Neural progenitor cell (in vitro differentiated cells): Measurements from ENCODE around the gene DNAH14. TPM values are rescaled to one million over a fixed set of nuclear protein-coding genes. Genes with fewer than 3 reads are reported as not detected.
"Not testable (repeated sequence)": the region's sequence is repeated elsewhere in the genome, so short reads cannot be mapped to it uniquely, and the experiment has no call there.

ENCODE experiments used
- DNase-seq: peaks from one replicate; pipeline ENCODE4 v3.0.0-alpha.2; 2016; ENCODE audit warnings: low spot score
- H2AFZ ChIP-seq: fragments of 200-600 bp; sonication (generic); replicated peaks from 2 replicates; pipeline ENCODE4 v1.6.1; 2016; ENCODE audit warnings: antibody characterized with exemption
- H3F3A ChIP-seq: fragments of 200-600 bp; sonication (generic); 2 replicates; pipeline ENCODE4 v1.6.1; 2016; ENCODE audit warnings: antibody characterized with exemption, low read depth
- H3K27ac ChIP-seq: fragments of 200-600 bp; sonication (generic); 2 replicates; pipeline ENCODE4 v1.5.1; 2016; ENCODE audit warnings: mild to moderate bottlenecking
- H3K27me3 ChIP-seq: fragments of 200-600 bp; sonication (generic); 2 replicates; pipeline ENCODE4 v1.6.1; 2016; ENCODE audit warnings: mild to moderate bottlenecking, moderate library complexity
- H3K36me3 ChIP-seq: fragments of 200-600 bp; sonication (generic); 2 replicates; pipeline ENCODE4 v1.5.1; 2016
- H3K4me1 ChIP-seq: fragments of 200-600 bp; sonication (generic); 2 replicates; pipeline ENCODE4 v1.6.1; 2016; ENCODE audit warnings: mixed run types
- H3K4me2 ChIP-seq: fragments of 200-600 bp; sonication (generic); 2 replicates; pipeline ENCODE4 v1.6.1; 2016
- H3K4me3 ChIP-seq: fragments of 200-600 bp; sonication (generic); 2 replicates; pipeline ENCODE4 v1.5.1; 2016
- H3K79me2 ChIP-seq: fragments of 200-600 bp; sonication (generic); 2 replicates; pipeline ENCODE4 v1.6.1; 2016; ENCODE audit warnings: low read depth
- H3K9ac ChIP-seq: fragments of 200-600 bp; sonication (generic); 2 replicates; pipeline ENCODE4 v1.6.1; 2016
- H3K9me3 ChIP-seq: fragments of 200-600 bp; sonication (generic); 2 replicates; pipeline ENCODE4 v1.5.1; 2016; ENCODE audit warnings: low read depth
- H4K20me1 ChIP-seq: fragments of 200-600 bp; sonication (generic); 2 replicates; pipeline ENCODE4 v1.6.1; 2016; ENCODE audit warnings: low read depth
- H3K27ac Mint-ChIP-seq: 3 replicates; pipeline ENCODE4 v1.8.0; 2021; ENCODE audit warnings: mixed read lengths
- H3K27me3 Mint-ChIP-seq: 2 replicates; pipeline ENCODE4 v1.8.0; 2022; ENCODE audit warnings: low read depth, mild to moderate bottlenecking, inconsistent platforms, moderate library complexity, mixed read lengths; ENCODE audit not compliant: insufficient read depth
- H3K36me3 Mint-ChIP-seq: 3 replicates; pipeline ENCODE4 v1.8.0; 2021; ENCODE audit warnings: mixed read lengths
- H3K4me1 Mint-ChIP-seq: 3 replicates; pipeline ENCODE4 v1.8.0; 2021; ENCODE audit warnings: mixed read lengths
- H3K4me3 Mint-ChIP-seq: 3 replicates; pipeline ENCODE4 v1.8.0; 2021; ENCODE audit warnings: mild to moderate bottlenecking, moderate library complexity, mixed read lengths
- H3K9me3 Mint-ChIP-seq: 3 replicates; pipeline ENCODE4 v1.8.0; 2020; ENCODE audit warnings: mixed read lengths
- CTCF ChIP-seq: fragments of 200-600 bp; sonication (generic); IDR thresholded peaks from 2 replicates; pipeline ENCODE4 v1.5.1; 2017; ENCODE audit warnings: antibody characterized with exemption, mild to moderate bottlenecking
- EZH2 ChIP-seq: fragments of 200-600 bp; sonication (generic); IDR thresholded peaks from 2 replicates; pipeline ENCODE4 v1.6.1; 2017; ENCODE audit warnings: antibody characterized with exemption, mild to moderate bottlenecking, moderate library complexity
- EZH2phosphoT487 ChIP-seq: fragments of 200-600 bp; sonication (generic); IDR thresholded peaks from 2 replicates; pipeline ENCODE4 v1.6.1; 2017; ENCODE audit warnings: antibody characterized with exemption
- total RNA-seq: library from RNA; depleted of rRNA; stranded (reverse); fragments of >200 nt; gene quantifications from 2 replicates; pipeline ENCODE4 v1.2.3, GENCODE V29; 2015; ENCODE audit warnings: low replicate concordance

DNAH14 gene
- total RNA-seq, 1 donor from 2014 or later = 118 TPM

- H2AFZ ChIP-seq = no peak overlapping the region
- Mint-ChIP-seq H3K4me1 (no peaks in the 10 kb centered on the region), H3K9me3 (peaks cover 28% of the 10 kb centered on the region), H3K27ac (no peak overlapping the region), H3K36me3 (peaks cover 20% of the 10 kb centered on the region), H3K27me3 (peaks cover 4% of the 10 kb centered on the region), H3K4me3 (no peak overlapping the region)
- no peaks in the 10 kb centered on the region for H3K4me1 ChIP-seq
- H3K9ac ChIP-seq = no peak overlapping the region
- H3K27me3 ChIP-seq = peaks cover 4% of the 10 kb centered on the region
- H3K4me2 ChIP-seq = no peak overlapping the region
- TF ChIP-seq EZH2phosphoT487 (no peak), EZH2 (no peak), CTCF (no peak)
- H3K79me2 ChIP-seq = no peaks in the 10 kb centered on the region
- DNase-seq = no peak
- no peak overlapping the region for H3K27ac ChIP-seq
- H3K9me3 ChIP-seq = no peaks in the 10 kb centered on the region
- no peaks in the 10 kb centered on the region for H3F3A ChIP-seq
- H3K4me3 ChIP-seq = no peak overlapping the region
- H3K36me3 ChIP-seq = no peaks in the 10 kb centered on the region
- no peaks in the 10 kb centered on the region for H4K20me1 ChIP-seq
These were observed 50.7 kb downstream of the DNAH14 start for GRCh38 chr1:224980181-224980580.

GRCh38 chr1:224981922-224982354 lies 52.5 kb downstream of the DNAH14 start:
- not testable (repeated sequence) for H3K27me3 Mint-ChIP-seq, H3K27me3 ChIP-seq, H3K9ac ChIP-seq, H3K4me1 ChIP-seq, H4K20me1 ChIP-seq, H3K27ac Mint-ChIP-seq, H3K4me3 Mint-ChIP-seq, H3K4me3 ChIP-seq, H3K27ac ChIP-seq, H3K9me3 ChIP-seq, H3K4me2 ChIP-seq, H3K4me1 Mint-ChIP-seq, H3K36me3 ChIP-seq, H3F3A ChIP-seq, H2AFZ ChIP-seq, H3K79me2 ChIP-seq, DNase-seq
- Mint-ChIP-seq H3K9me3 (peaks cover 26% of the 10 kb centered on the region), H3K36me3 (peaks cover 17% of the 10 kb centered on the region)

GRCh38 chr1:224988042-224988441 lies 58.6 kb downstream of the DNAH14 start:
- Histone ChIP-seq H3K4me2 (no peak overlapping the region), H3K4me3 (no peak overlapping the region), H3K79me2 (no peaks in the 10 kb centered on the region), H3K4me1 (no peaks in the 10 kb centered on the region), H3K27me3 (no peaks in the 10 kb centered on the region), H4K20me1 (no peaks in the 10 kb centered on the region), H2AFZ (no peak overlapping the region), H3K9ac (no peak overlapping the region), H3K36me3 (no peaks in the 10 kb centered on the region), H3K27ac (no peak overlapping the region), H3K9me3 (no peaks in the 10 kb centered on the region), H3F3A (no peaks in the 10 kb centered on the region)
- peaks cover 18% of the 10 kb centered on the region for H3K9me3 Mint-ChIP-seq
- H3K27me3 Mint-ChIP-seq = no peaks in the 10 kb centered on the region
- DNase-seq = no peak
- TF ChIP-seq EZH2phosphoT487 = no peak
- no peak for TF ChIP-seq EZH2
- no peak overlapping the region for H3K4me3 Mint-ChIP-seq
- no peak overlapping the region for H3K27ac Mint-ChIP-seq
- peaks cover 9% of the 10 kb centered on the region for H3K36me3 Mint-ChIP-seq
- no peaks in the 10 kb centered on the region for H3K4me1 Mint-ChIP-seq

GRCh38 chr1:224989615-224990014 lies 60.1 kb downstream of the DNAH14 start:
- Histone ChIP-seq H3K4me1 (no peaks in the 10 kb centered on the region), H3K9me3 (no peaks in the 10 kb centered on the region), H3K4me3 (no peak overlapping the region), H3K79me2 (no peaks in the 10 kb centered on the region), H3F3A (no peaks in the 10 kb centered on the region), H4K20me1 (no peaks in the 10 kb centered on the region), H3K27ac (no peak overlapping the region), H3K9ac (no peak overlapping the region), H3K36me3 (no peaks in the 10 kb centered on the region), H2AFZ (no peak overlapping the region), H3K4me2 (no peak overlapping the region), H3K27me3 (no peaks in the 10 kb centered on the region)
- no peak overlapping the region for H3K4me3 Mint-ChIP-seq
- H3K27ac Mint-ChIP-seq = no peak overlapping the region
- peaks cover 10% of the 10 kb centered on the region for H3K9me3 Mint-ChIP-seq
- H3K36me3 Mint-ChIP-seq = peaks cover 2% of the 10 kb centered on the region
- no peaks in the 10 kb centered on the region for H3K4me1 Mint-ChIP-seq
- TF ChIP-seq EZH2phosphoT487 (no peak), EZH2 (no peak), CTCF (no peak)
- no peaks in the 10 kb centered on the region for H3K27me3 Mint-ChIP-seq
- DNase-seq = no peak

- H3F3A ChIP-seq, H3K9me3 ChIP-seq, H3K27ac ChIP-seq, H4K20me1 ChIP-seq, H3K36me3 ChIP-seq, H3K4me2 ChIP-seq, H3K79me2 ChIP-seq, H3K9me3 Mint-ChIP-seq, H3K9ac ChIP-seq, DNase-seq, H3K27ac Mint-ChIP-seq, H3K36me3 Mint-ChIP-seq, H3K4me1 Mint-ChIP-seq, H3K27me3 Mint-ChIP-seq, H2AFZ ChIP-seq, H3K4me1 ChIP-seq, H3K27me3 ChIP-seq, H3K4me3 Mint-ChIP-seq, H3K4me3 ChIP-seq: not testable (repeated sequence)
These were observed 62.1 kb downstream of the DNAH14 start for GRCh38 chr1:224991550-224991949.
